Pancreas (tissue), 10 donors: Measurements from ENCODE around the gene PPIL6. TPM values are rescaled to one million over a fixed set of nuclear protein-coding genes. Genes with fewer than 3 reads are reported as not detected.
A peak's percentile ranks its signal among the peaks of the same experiment; 100 is the strongest.

Experiments
- ATAC-seq, 4 donors: fragments of 200-7000 bp; cut with Tn5 transposase; one replicate each; pipeline versions ENCODE4 v1.8.0 to v1.9.1; 2020; ENCODE audit warnings: mild to moderate bottlenecking in 4 of 4, moderate library complexity in 4 of 4
- DNase-seq, 6 donors: peaks; one replicate each; pipeline ENCODE4 v3.0.0-alpha.2; 2020
- FAIRE-seq: peaks from 2 replicates; lab custom pipeline; 2012; peaks lifted over from hg19 to GRCh38; lab: Jason Lieb, UNC
- H3K27ac ChIP-seq, 4 donors: fragments of 200-600 bp; sonication (generic); 1 replicate in 3 of 4; 2 replicates in 1 of 4; pipeline versions ENCODE4 v1.5.0 to v1.8.0; 2020
- H3K27me3 ChIP-seq, 4 donors: fragments of 200-600 bp; one replicate each; pipeline ENCODE4 v1.8.0; 2021
- H3K36me3 ChIP-seq, 3 donors: fragments of 200-600 bp; sonication (generic) in 1 of 3; one replicate each; pipeline versions ENCODE4 v1.5.0 to v1.8.0; 2020 to 2021
- H3K4me1 ChIP-seq, 3 donors: fragments of 200-600 bp; one replicate each; pipeline ENCODE4 v1.8.0; 2021
- H3K4me3 ChIP-seq, 4 donors: fragments of 200-600 bp; sonication (generic) in 2 of 4; one replicate each; pipeline versions ENCODE4 v1.5.0 to v1.8.0; 2020 to 2021
- H3K9me3 ChIP-seq, 4 donors: fragments of 200-600 bp; one replicate each; pipeline ENCODE4 v1.8.0; 2021
- CTCF ChIP-seq, 4 donors: fragments of 200-600 bp; sonication (generic) in 3 of 4; IDR thresholded peaks; one replicate each; pipeline versions ENCODE4 v1.5.0 to v1.8.0; 2021; ENCODE audit warnings: antibody characterized with exemption in 4 of 4
- WGBS, 2 donors: extraction: QIAGEN DNeasy Blood & Tissue Kit; methylation state at CpG; one replicate each; pipeline ENCODE4 v1.1.7; 2013; 5-methylcytosine and 5-hydroxymethylcytosine counted together
- intact Hi-C, 3 donors: fragments of 100-400 bp; cut with DNase I; formaldehyde crosslinking; loops; one replicate each; pipeline versions ENCODE4 v1.11.1 to v1.14.2; 2022
- polyA plus RNA-seq, 2 donors: library from polyadenylated mRNA; stranded (reverse); fragments of 200-250 nt; gene quantifications; one replicate each; pipeline ENCODE4 v1.2.3, GENCODE V29; 2013
- total RNA-seq, 6 donors: library from RNA; stranded (reverse); fragmentation: NEBNext Ultra II Directional in 4 of 6; extraction: Animal tissue kit (Norgen Biotek cat#: 25700) in 4 of 6; gene quantifications; one replicate each; pipeline versions ENCODE4 v1.2.1 to v1.2.4, GENCODE V29; 2021 to 2023
- donor health status: healthy with polysubstance abuse.
- donor health status: DM: no; HTN: no; CAD: no; lungs with moderate emphysema.
- donor health status: DM: no; HTN: no; CAD: no.
- donor health status: control.
- donor health status: control.
- donor health status: Bipolar disorder and iron deficiency.
- donor health status: DM: yes; HTN: yes; CAD: no.
- donor health status: DM: no; HTN: no; CAD: no.
- donor health status: DM: no; HTN: no; CAD: no.
- donor health status: DM: yes; HTN: yes; CAD: no.

Gene PPIL6
- total and polyA plus RNA-seq, 8 donors, result 1.1 to 3.4 (median 2.0) TPM

GRCh38 chr6:109478841-109479624 is 38.6 kb upstream of the PPIL6 start:
- FAIRE-seq, result no peak
- intact Hi-C loops, result no loop called here
- Histone ChIP-seq H3K4me3 (peak overlapping the region in 1 of 4 donors; percentile 7), H3K9me3 (no peaks in the 10 kb centered on the region), H3K4me1 (peaks cover 9 to 47% (median 10%) of the 10 kb centered on the region in 3 donors), H3K27ac (no peak overlapping the region), H3K36me3 (peaks cover 0 to 4% (median 0%) of the 10 kb centered on the region in 3 donors), H3K27me3 (no peaks in the 10 kb centered on the region)
- 86 to 88% methylated on average over 5 of the region's 5 CpGs for WGBS, 2 donors
- TF ChIP-seq CTCF (IDR thresholded peaks at IDR 0.05), result no peak
- ATAC-seq, result no peak
- DNase-seq, result no peak

GRCh38 chr6:109478222-109478805 is 37.9 kb upstream of the PPIL6 start:
- 73 to 78% methylated on average over 9 of the region's 9 CpGs for WGBS, 2 donors
- H3K4me3 ChIP-seq, result peak overlapping the region in 1 of 4 donors; percentile 7
- DNase-seq, result no peak
- ATAC-seq, result no peak
- peaks cover 0 to 11% (median 3%) of the 10 kb centered on the region in 3 donors for H3K36me3 ChIP-seq
- H3K27me3 ChIP-seq, result no peaks in the 10 kb centered on the region
- H3K27ac ChIP-seq, result no peak overlapping the region
- no peak for TF ChIP-seq CTCF (IDR thresholded peaks at IDR 0.05)
- peaks cover 9 to 47% (median 10%) of the 10 kb centered on the region in 3 donors for H3K4me1 ChIP-seq
- no peak for FAIRE-seq
- intact Hi-C loops, result no loop called here
- H3K9me3 ChIP-seq, result no peaks in the 10 kb centered on the region

- no peak for TF ChIP-seq CTCF (IDR thresholded peaks at IDR 0.05)
- peaks cover 9 to 47% (median 10%) of the 10 kb centered on the region in 3 donors for H3K4me1 ChIP-seq
- no peak overlapping the region for H3K27ac ChIP-seq
- DNase-seq, result no peak
- no peak overlapping the region for H3K4me3 ChIP-seq
- H3K9me3 ChIP-seq, result no peaks in the 10 kb centered on the region
- FAIRE-seq, result no peak
- ATAC-seq, result no peak
- H3K36me3 ChIP-seq, result peaks cover 0 to 14% (median 3%) of the 10 kb centered on the region in 3 donors
- intact Hi-C loops, result no loop called here
- H3K27me3 ChIP-seq, result no peaks in the 10 kb centered on the region
- 50 to 69% methylated on average over 2 of the region's 2 CpGs for WGBS, 2 donors
These were observed 37.3 kb upstream of the PPIL6 start for GRCh38 chr6:109477725-109478124.

- Histone ChIP-seq H3K27ac (no peak overlapping the region), H3K9me3 (no peaks in the 10 kb centered on the region), H3K4me3 (no peak overlapping the region), H3K27me3 (no peaks in the 10 kb centered on the region), H3K4me1 (peaks cover 9 to 47% (median 10%) of the 10 kb centered on the region in 3 donors), H3K36me3 (peaks cover 0 to 14% (median 3%) of the 10 kb centered on the region in 3 donors)
- 95 to 99% methylated on average over 2 of the region's 2 CpGs for WGBS, 2 donors
- no peak for FAIRE-seq
- intact Hi-C loops, result no loop called here
- DNase-seq, result no peak
- no peak for ATAC-seq
- TF ChIP-seq CTCF (IDR thresholded peaks at IDR 0.05), result no peak
These were observed 36.8 kb upstream of the PPIL6 start for GRCh38 chr6:109477184-109477583.
